IMR-90 (cell line): ENCODE results near the gene AMBN.

Experiments used
- CEBPB ChIP-seq: IDR thresholded peaks from 2 replicates; pipeline ENCODE4 v1.6.1; 2012; ENCODE audit warnings: low read depth, low read length, improper control_type of control experiment
- POLR2A ChIP-seq: IDR thresholded peaks from 2 replicates; pipeline ENCODE4 v1.6.1; 2012; ENCODE audit warnings: mild to moderate bottlenecking, low read depth, low read length
- RAD21 ChIP-seq: IDR thresholded peaks from 2 replicates; pipeline ENCODE4 v1.6.1; 2012; ENCODE audit warnings: low read length, improper control_type of control experiment
- RFX5 ChIP-seq: IDR thresholded peaks from 2 replicates; pipeline ENCODE4 v1.8.0; 2012; ENCODE audit warnings: low read depth, mild to moderate bottlenecking, low read length, moderate library complexity
- SMC3 ChIP-seq: fragments of 150-350 bp; IDR thresholded peaks from 2 replicates; pipeline ENCODE4 v1.6.1; 2016; ENCODE audit warnings: low read depth, mild to moderate bottlenecking, antibody characterized with exemption, low read length, moderate library complexity
- TF ChIP-seq, protein P1 (sequence below): conservative IDR thresholded peaks from 2 replicates; pipeline ENCODE4 v1.5.1; 2012; ENCODE audit warnings: mild to moderate bottlenecking, low read depth, low read length, improper control_type of control experiment

- TF ChIP-seq, protein P1, sequence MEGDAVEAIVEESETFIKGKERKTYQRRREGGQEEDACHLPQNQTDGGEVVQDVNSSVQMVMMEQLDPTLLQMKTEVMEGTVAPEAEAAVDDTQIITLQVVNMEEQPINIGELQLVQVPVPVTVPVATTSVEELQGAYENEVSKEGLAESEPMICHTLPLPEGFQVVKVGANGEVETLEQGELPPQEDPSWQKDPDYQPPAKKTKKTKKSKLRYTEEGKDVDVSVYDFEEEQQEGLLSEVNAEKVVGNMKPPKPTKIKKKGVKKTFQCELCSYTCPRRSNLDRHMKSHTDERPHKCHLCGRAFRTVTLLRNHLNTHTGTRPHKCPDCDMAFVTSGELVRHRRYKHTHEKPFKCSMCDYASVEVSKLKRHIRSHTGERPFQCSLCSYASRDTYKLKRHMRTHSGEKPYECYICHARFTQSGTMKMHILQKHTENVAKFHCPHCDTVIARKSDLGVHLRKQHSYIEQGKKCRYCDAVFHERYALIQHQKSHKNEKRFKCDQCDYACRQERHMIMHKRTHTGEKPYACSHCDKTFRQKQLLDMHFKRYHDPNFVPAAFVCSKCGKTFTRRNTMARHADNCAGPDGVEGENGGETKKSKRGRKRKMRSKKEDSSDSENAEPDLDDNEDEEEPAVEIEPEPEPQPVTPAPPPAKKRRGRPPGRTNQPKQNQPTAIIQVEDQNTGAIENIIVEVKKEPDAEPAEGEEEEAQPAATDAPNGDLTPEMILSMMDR, result peak; percentile 70
- no peak for TF ChIP-seq RFX5
- no peak for TF ChIP-seq POLR2A
- no peak for TF ChIP-seq CEBPB
- TF ChIP-seq RAD21, result peak; percentile 60
- peak; percentile 44; the same call in 1 of the 2 replicates for TF ChIP-seq SMC3
Observed at GRCh38 chr4:70559211-70559830, 32.7 kb upstream of the AMBN start.
